ENCODE data around the gene HEATR1. TPM values are rescaled to one million over a fixed set of nuclear protein-coding genes. Genes with fewer than 3 reads are reported as not detected.

HEATR1 gene
- total RNA-seq, 2 donors from 2014 or later = 49.4 to 74.0 TPM

GRCh38 chr1:236553370-236553769 is 50.9 kb downstream of the HEATR1 start:
- no peak for DNase-seq (ENCODE audit: low spot score in 2 of 2)
- Mint-ChIP-seq H3K36me3 (peaks cover 20 to 42% of the 10 kb centered on the region in 2 donors), H3K9me3 (no peaks in the 10 kb centered on the region), H3K27ac (peak overlapping the region in 1 of 2 donors; percentile 72)
- no peak for ATAC-seq

- no peaks in the 10 kb centered on the region for H3K9me3 Mint-ChIP-seq
- peaks cover 20 to 42% of the 10 kb centered on the region in 2 donors for H3K36me3 Mint-ChIP-seq
- ATAC-seq (no peak), DNase-seq (ENCODE audit: low spot score in 2 of 2) (no peak)
- no peak overlapping the region for H3K27ac Mint-ChIP-seq
Observed at GRCh38 chr1:236552901-236553300, 51.4 kb downstream of the HEATR1 start.

- H3K36me3 Mint-ChIP-seq = peaks cover 28 to 47% of the 10 kb centered on the region in 2 donors
- no peaks in the 10 kb centered on the region for H3K9me3 Mint-ChIP-seq
- DNase-seq (ENCODE audit: low spot score in 2 of 2) (no peak), ATAC-seq (no peak)
- peak overlapping the region; percentile 12 to 22 for H3K27ac Mint-ChIP-seq
Observed at GRCh38 chr1:236552096-236552495, 52.2 kb downstream of the HEATR1 start.

- DNase-seq (ENCODE audit: low spot score in 2 of 2) = no peak
- Mint-ChIP-seq H3K27ac (peak overlapping the region in 1 of 2 donors; percentile 22), H3K36me3 (peaks cover 29 to 44% of the 10 kb centered on the region in 2 donors), H3K9me3 (no peaks in the 10 kb centered on the region)
- no peak for ATAC-seq
Observed at GRCh38 chr1:236550961-236551851, 53.1 kb downstream of the HEATR1 start.

GRCh38 chr1:236548452-236548851 is 55.9 kb downstream of the HEATR1 start:
- H3K36me3 Mint-ChIP-seq = peaks cover 50 to 55% of the 10 kb centered on the region in 2 donors
- no peak for ATAC-seq
- H3K27ac Mint-ChIP-seq = peak overlapping the region; percentile 36 to 38
- no peaks in the 10 kb centered on the region for H3K9me3 Mint-ChIP-seq
- no peak for DNase-seq (ENCODE audit: low spot score in 2 of 2)

- DNase-seq (ENCODE audit: low spot score in 2 of 2) (no peak), ATAC-seq (no peak)
- H3K9me3 Mint-ChIP-seq = no peaks in the 10 kb centered on the region
- H3K36me3 Mint-ChIP-seq = peaks cover 45 to 60% of the 10 kb centered on the region in 2 donors
- H3K27ac Mint-ChIP-seq = peak overlapping the region; percentile 65 to 90
Observed at GRCh38 chr1:236545621-236546169, 58.6 kb downstream of the HEATR1 start.

GRCh38 chr1:236543065-236543669 is 61.1 kb downstream of the HEATR1 start:
- Mint-ChIP-seq H3K27ac (peak overlapping the region; percentile 22 to 41), H3K9me3 (no peaks in the 10 kb centered on the region), H3K36me3 (peaks cover 33 to 65% of the 10 kb centered on the region in 2 donors)
- DNase-seq (ENCODE audit: low spot score in 2 of 2) (no peak), ATAC-seq (peak in 1 of 2 donors; percentile 27)

GRCh38 chr1:236541710-236542109 is 62.6 kb downstream of the HEATR1 start:
- Mint-ChIP-seq H3K36me3 (peaks cover 31 to 57% of the 10 kb centered on the region in 2 donors), H3K9me3 (no peaks in the 10 kb centered on the region), H3K27ac (peak overlapping the region; percentile 9 to 28)
- DNase-seq (ENCODE audit: low spot score in 2 of 2) = no peak
- no peak for ATAC-seq

GRCh38 chr1:236540813-236541465 is 63.4 kb downstream of the HEATR1 start:
- no peaks in the 10 kb centered on the region for H3K9me3 Mint-ChIP-seq
- no peak for ATAC-seq
- peaks cover 26 to 58% of the 10 kb centered on the region in 2 donors for H3K36me3 Mint-ChIP-seq
- DNase-seq (ENCODE audit: low spot score in 2 of 2) = no peak
- H3K27ac Mint-ChIP-seq = peak overlapping the region in 1 of 2 donors; percentile 89

GRCh38 chr1:236536540-236536939 is 67.8 kb downstream of the HEATR1 start:
- Mint-ChIP-seq H3K9me3 (no peaks in the 10 kb centered on the region), H3K27ac (peak overlapping the region in 1 of 2 donors; percentile 22), H3K36me3 (peaks cover 5 to 53% of the 10 kb centered on the region in 2 donors)

GRCh38 chr1:236535662-236536161 is 68.6 kb downstream of the HEATR1 start:
- ATAC-seq (no peak), DNase-seq (ENCODE audit: low spot score in 2 of 2) (no peak)
- H3K27ac Mint-ChIP-seq = peak overlapping the region in 1 of 2 donors; percentile 86
- H3K9me3 Mint-ChIP-seq = no peaks in the 10 kb centered on the region
- H3K36me3 Mint-ChIP-seq = peaks cover 5 to 59% of the 10 kb centered on the region in 2 donors

More at GRCh38 chr1:236536540-236536939, 67.8 kb downstream of the HEATR1 start:
- no peak for DNase-seq (ENCODE audit: low spot score in 2 of 2)
- ATAC-seq = no peak

- DNase-seq (ENCODE audit: low spot score in 2 of 2) (no peak), ATAC-seq (no peak)
- Mint-ChIP-seq H3K27ac (no peak overlapping the region), H3K36me3 (peaks cover 9 to 59% of the 10 kb centered on the region in 2 donors), H3K9me3 (no peaks in the 10 kb centered on the region)
Observed at GRCh38 chr1:236535190-236535589, 69.1 kb downstream of the HEATR1 start.

- ATAC-seq (peak; percentile 86 to 88), DNase-seq (ENCODE audit: low spot score in 2 of 2) (peak in 1 of 2 donors; percentile 41)
- Mint-ChIP-seq H3K36me3 (peaks cover 10 to 55% of the 10 kb centered on the region in 2 donors), H3K27ac (peak overlapping the region; percentile 77 to 85), H3K9me3 (no peaks in the 10 kb centered on the region)
Observed at GRCh38 chr1:236534151-236534651, 70.1 kb downstream of the HEATR1 start.

GRCh38 chr1:236532850-236533249 is 71.5 kb downstream of the HEATR1 start:
- no peak for ATAC-seq
- H3K36me3 Mint-ChIP-seq = peaks cover 10 to 47% of the 10 kb centered on the region in 2 donors
- DNase-seq (ENCODE audit: low spot score in 2 of 2) = no peak
- no peaks in the 10 kb centered on the region for H3K9me3 Mint-ChIP-seq
- H3K27ac Mint-ChIP-seq = peak overlapping the region; percentile 77 to 85

- Mint-ChIP-seq H3K27ac (peak overlapping the region in 1 of 2 donors; percentile 85), H3K9me3 (no peaks in the 10 kb centered on the region), H3K36me3 (peaks cover 16 to 51% of the 10 kb centered on the region in 2 donors)
- DNase-seq (ENCODE audit: low spot score in 2 of 2) (no peak), ATAC-seq (no peak)
Observed at GRCh38 chr1:236530959-236531358, 73.4 kb downstream of the HEATR1 start.

GRCh38 chr1:236530286-236530685 is 74.0 kb downstream of the HEATR1 start:
- DNase-seq (ENCODE audit: low spot score in 2 of 2) (no peak), ATAC-seq (no peak)
- H3K27ac Mint-ChIP-seq = peak overlapping the region; percentile 3 to 85
- peaks cover 17 to 48% of the 10 kb centered on the region in 2 donors for H3K36me3 Mint-ChIP-seq
- H3K9me3 Mint-ChIP-seq = no peaks in the 10 kb centered on the region
